ENCODE results near the gene NAXD. TPM values are rescaled to one million over a fixed set of nuclear protein-coding genes. Genes with fewer than 3 reads are reported as not detected.
A peak's percentile ranks its signal among the peaks of the same experiment; 100 is the strongest.

Gene NAXD
- total RNA-seq, 3 donors from 2014 or later = 23.4 to 34.8 (median 32.1) TPM

GRCh38 chr13:110637275-110637674 is 21.9 kb downstream of the NAXD start:
- no peak overlapping the region for H3K27ac ChIP-seq
- intact Hi-C loops (cut with DNase I; ENCODE audit: low total_unique reads) = no loop called here
- TF ChIP-seq CTCF (IDR thresholded peaks at IDR 0.05) (no peak), POLR2AphosphoS5 (IDR thresholded peaks at IDR 0.05) (no peak), POLR2A (IDR thresholded peaks at IDR 0.05) (no peak)
- no peaks in the 10 kb centered on the region for H3K9me3 ChIP-seq
- H3K4me3 ChIP-seq = no peak overlapping the region
- no peaks in the 10 kb centered on the region for H3K4me1 ChIP-seq
- H3K27me3 ChIP-seq = no peaks in the 10 kb centered on the region
- no peak for DNase-seq (ENCODE audit: low spot score in 2 of 2)
- H3K36me3 ChIP-seq = peaks cover 21% of the 10 kb centered on the region

- Histone ChIP-seq H3K9me3 (no peaks in the 10 kb centered on the region), H3K36me3 (peaks cover 21% of the 10 kb centered on the region), H3K27me3 (no peaks in the 10 kb centered on the region), H3K4me3 (no peak overlapping the region), H3K4me1 (no peaks in the 10 kb centered on the region), H3K27ac (no peak overlapping the region)
- TF ChIP-seq POLR2A (IDR thresholded peaks at IDR 0.05) = no peak
- TF ChIP-seq POLR2AphosphoS5 (IDR thresholded peaks at IDR 0.05) = no peak
- no peak for TF ChIP-seq CTCF (IDR thresholded peaks at IDR 0.05)
- no peak for DNase-seq (ENCODE audit: low spot score in 2 of 2)
- intact Hi-C loops (cut with DNase I; ENCODE audit: low total_unique reads) = no loop called here
These were observed 22.4 kb downstream of the NAXD start for GRCh38 chr13:110637747-110638146.

GRCh38 chr13:110638257-110638656 is 22.9 kb downstream of the NAXD start:
- Histone ChIP-seq H3K4me3 (no peak overlapping the region), H3K27ac (no peak overlapping the region), H3K4me1 (no peaks in the 10 kb centered on the region), H3K36me3 (peaks cover 21% of the 10 kb centered on the region), H3K9me3 (no peaks in the 10 kb centered on the region), H3K27me3 (no peaks in the 10 kb centered on the region)
- intact Hi-C loops (cut with DNase I; ENCODE audit: low total_unique reads) = no loop called here
- no peak for DNase-seq (ENCODE audit: low spot score in 2 of 2)
- no peak for TF ChIP-seq CTCF (IDR thresholded peaks at IDR 0.05)
- no peak for TF ChIP-seq POLR2AphosphoS5 (IDR thresholded peaks at IDR 0.05)
- TF ChIP-seq POLR2A (IDR thresholded peaks at IDR 0.05) = no peak

GRCh38 chr13:110638814-110639806 is 23.8 kb downstream of the NAXD start:
- Histone ChIP-seq H3K27ac (no peak overlapping the region), H3K36me3 (peaks cover 21% of the 10 kb centered on the region), H3K27me3 (no peaks in the 10 kb centered on the region), H3K9me3 (no peaks in the 10 kb centered on the region), H3K4me3 (no peak overlapping the region), H3K4me1 (no peaks in the 10 kb centered on the region)
- intact Hi-C loops (cut with DNase I; ENCODE audit: low total_unique reads) = no loop called here
- TF ChIP-seq POLR2AphosphoS5 (IDR thresholded peaks at IDR 0.05) = no peak
- no peak for TF ChIP-seq CTCF (IDR thresholded peaks at IDR 0.05)
- TF ChIP-seq POLR2A (IDR thresholded peaks at IDR 0.05) = no peak
- DNase-seq (ENCODE audit: low spot score in 2 of 2) = no peak

GRCh38 chr13:110639935-110640334 is 24.6 kb downstream of the NAXD start:
- no peak for DNase-seq (ENCODE audit: low spot score in 2 of 2)
- peaks cover 18% of the 10 kb centered on the region for H3K36me3 ChIP-seq
- TF ChIP-seq POLR2A (IDR thresholded peaks at IDR 0.05) (no peak), CTCF (IDR thresholded peaks at IDR 0.05) (no peak), POLR2AphosphoS5 (IDR thresholded peaks at IDR 0.05) (no peak)
- intact Hi-C loops (cut with DNase I; ENCODE audit: low total_unique reads) = loop anchor here (10.0 kb wide), 1 partner anchor 1535 kb away; no protein-coding TSS in a partner anchor
- H3K27me3 ChIP-seq = no peaks in the 10 kb centered on the region
- no peak overlapping the region for H3K4me3 ChIP-seq
- peak overlapping the region in 1 of 2 donors; percentile 66 for H3K27ac ChIP-seq
- H3K9me3 ChIP-seq = no peaks in the 10 kb centered on the region
- no peaks in the 10 kb centered on the region for H3K4me1 ChIP-seq
